Parathyroid adenoma (tissue), 2 donors: ENCODE results near the gene RHOF.

Experiments
- H2AFZ ChIP-seq: fragments of 300-600 bp; sonication (generic); one replicate; pipeline ENCODE4 v1.7.0; 2017; ENCODE audit warnings: antibody characterized with exemption, mild to moderate bottlenecking
- H3K27ac ChIP-seq: fragments of 300-600 bp; sonication (generic); one replicate; pipeline ENCODE4 v1.7.0; 2017
- H3K27me3 ChIP-seq: fragments of 300-600 bp; sonication (generic); one replicate; pipeline ENCODE4 v1.7.0; 2017; ENCODE audit warnings: low read length; ENCODE audit not compliant: control insufficient read depth, insufficient read depth
- H3K36me3 ChIP-seq: fragments of 300-600 bp; sonication (generic); one replicate; pipeline ENCODE4 v1.7.0; 2017; ENCODE audit warnings: low read length; ENCODE audit not compliant: control insufficient read depth, insufficient read depth
- H3K4me1 ChIP-seq: fragments of 300-600 bp; sonication (generic); one replicate; pipeline ENCODE4 v1.7.0; 2017; ENCODE audit warnings: control low read depth
- H3K4me2 ChIP-seq: fragments of 300-600 bp; sonication (generic); one replicate; pipeline ENCODE4 v1.7.0; 2017; ENCODE audit warnings: low read length
- H3K4me3 ChIP-seq: fragments of 300-600 bp; sonication (generic); one replicate; pipeline ENCODE4 v1.7.0; 2017; ENCODE audit warnings: low read depth, low read length
- H3K79me2 ChIP-seq: fragments of 300-600 bp; sonication (generic); one replicate; pipeline ENCODE4 v1.7.0; 2017; ENCODE audit warnings: control low read depth
- H3K9ac ChIP-seq: fragments of 300-600 bp; sonication (generic); one replicate; pipeline ENCODE4 v1.7.0; 2017; ENCODE audit warnings: mild to moderate bottlenecking
- H3K9me3 ChIP-seq: fragments of 300-600 bp; sonication (generic); one replicate; pipeline ENCODE4 v1.7.0; 2017; ENCODE audit warnings: low read length; ENCODE audit not compliant: control insufficient read depth
- CTCF ChIP-seq: fragments of 300-600 bp; sonication (generic); IDR thresholded peaks from one replicate; pipeline ENCODE4 v1.7.0; 2017; ENCODE audit warnings: antibody characterized with exemption, mild to moderate bottlenecking
- donor health status: primary hyperparathyroidism.

The RHOF gene

GRCh38 chr12:121797937-121798786 is 4.7 kb upstream of the RHOF start:
- Histone ChIP-seq H3K4me2 (peak overlapping the region; percentile 89), H3K79me2 (peaks cover 16% of the 10 kb centered on the region), H3K9ac (no peak overlapping the region), H3K4me3 (peak overlapping the region; percentile 54), H3K4me1 (peaks cover 46% of the 10 kb centered on the region), H3K27ac (peak overlapping the region; percentile 100), H3K36me3 (no peaks in the 10 kb centered on the region), H3K27me3 (no peaks in the 10 kb centered on the region), H3K9me3 (no peaks in the 10 kb centered on the region), H2AFZ (no peak overlapping the region)
- TF ChIP-seq CTCF: no peak

- H3K4me1 ChIP-seq: peaks cover 53% of the 10 kb centered on the region
- H3K4me3 ChIP-seq: peak overlapping the region; percentile 54
- no peak overlapping the region for H2AFZ ChIP-seq
- TF ChIP-seq CTCF: peak; percentile 53
- H3K36me3 ChIP-seq: no peaks in the 10 kb centered on the region
- H3K9me3 ChIP-seq: no peaks in the 10 kb centered on the region
- peak overlapping the region; percentile 100 for H3K27ac ChIP-seq
- peaks cover 16% of the 10 kb centered on the region for H3K79me2 ChIP-seq
- no peak overlapping the region for H3K9ac ChIP-seq
- H3K4me2 ChIP-seq: peak overlapping the region; percentile 89
- H3K27me3 ChIP-seq: no peaks in the 10 kb centered on the region
These were observed 3.6 kb upstream of the RHOF start for GRCh38 chr12:121796855-121797751.

GRCh38 chr12:121795034-121795968 is 1.8 kb upstream of the RHOF start:
- Histone ChIP-seq H3K79me2 (peaks cover 16% of the 10 kb centered on the region), H2AFZ (peak overlapping the region; percentile 45), H3K4me2 (peak overlapping the region; percentile 87), H3K27me3 (no peaks in the 10 kb centered on the region), H3K36me3 (no peaks in the 10 kb centered on the region), H3K9ac (no peak overlapping the region), H3K4me3 (peak overlapping the region; percentile 66), H3K4me1 (peaks cover 53% of the 10 kb centered on the region), H3K9me3 (no peaks in the 10 kb centered on the region), H3K27ac (peak overlapping the region; percentile 100)
- peak; percentile 98 for TF ChIP-seq CTCF

- H3K4me1 ChIP-seq: peaks cover 53% of the 10 kb centered on the region
- peaks cover 16% of the 10 kb centered on the region for H3K79me2 ChIP-seq
- H3K27ac ChIP-seq: peak overlapping the region; percentile 100
- TF ChIP-seq CTCF: no peak
- no peaks in the 10 kb centered on the region for H3K27me3 ChIP-seq
- peak overlapping the region; percentile 45 for H2AFZ ChIP-seq
- H3K36me3 ChIP-seq: no peaks in the 10 kb centered on the region
- H3K4me2 ChIP-seq: peak overlapping the region; percentile 87
- peak overlapping the region; percentile 66 for H3K4me3 ChIP-seq
- no peaks in the 10 kb centered on the region for H3K9me3 ChIP-seq
- no peak overlapping the region for H3K9ac ChIP-seq
These were observed 1.1 kb upstream of the RHOF start for GRCh38 chr12:121794534-121795033.
